Effector memory CD4-positive, alpha-beta T cell (primary cell): ENCODE measurements around the gene SLC7A8.

ENCODE experiments used
- DNase-seq, 3 donors: peaks; one replicate each; pipeline ENCODE4 v3.0.0-alpha.2; 2020
- H3K27ac ChIP-seq: 2 replicates; pipeline ENCODE4 v1.7.0; 2013; ENCODE audit warnings: mild to moderate bottlenecking, low read length, moderate library complexity; ENCODE audit not compliant: insufficient read depth, poor library complexity, severe bottlenecking
- H3K27me3 ChIP-seq: replicated peaks from 2 replicates; pipeline ENCODE4 v1.7.0; 2013; ENCODE audit warnings: mild to moderate bottlenecking, low read length; ENCODE audit not compliant: insufficient read depth, control insufficient read depth, poor library complexity, severe bottlenecking
- H3K36me3 ChIP-seq: 2 replicates; pipeline ENCODE4 v1.7.0; 2013; ENCODE audit warnings: mild to moderate bottlenecking, low read length, moderate library complexity; ENCODE audit not compliant: control insufficient read depth, insufficient read depth
- H3K4me1 ChIP-seq: 2 replicates; pipeline ENCODE4 v1.7.0; 2013; ENCODE audit warnings: low read length, mild to moderate bottlenecking; ENCODE audit not compliant: control insufficient read depth, insufficient read depth, poor library complexity, severe bottlenecking
- H3K4me3 ChIP-seq: 2 replicates; pipeline ENCODE4 v1.7.0; 2013; ENCODE audit warnings: low read length, low read depth, mild to moderate bottlenecking; ENCODE audit not compliant: insufficient read depth, poor library complexity, severe bottlenecking
- H3K9me3 ChIP-seq: 2 replicates; pipeline ENCODE4 v1.7.0; 2013; ENCODE audit warnings: mild to moderate bottlenecking, low read length, moderate library complexity; ENCODE audit not compliant: control insufficient read depth

SLC7A8 gene

GRCh38 chr14:23137192-23137812 is 46.2 kb downstream of the SLC7A8 start:
- no peak overlapping the region for H3K4me3 ChIP-seq
- H3K36me3 ChIP-seq, result no peaks in the 10 kb centered on the region
- no peak overlapping the region for H3K27ac ChIP-seq
- no peaks in the 10 kb centered on the region for H3K9me3 ChIP-seq
- no peaks in the 10 kb centered on the region for H3K4me1 ChIP-seq
- no peak for DNase-seq
- H3K27me3 ChIP-seq, result no peaks in the 10 kb centered on the region

GRCh38 chr14:23136566-23137133 is 46.8 kb downstream of the SLC7A8 start:
- Histone ChIP-seq H3K4me1 (no peaks in the 10 kb centered on the region), H3K27ac (no peak overlapping the region), H3K36me3 (no peaks in the 10 kb centered on the region), H3K4me3 (no peak overlapping the region), H3K27me3 (no peaks in the 10 kb centered on the region), H3K9me3 (no peaks in the 10 kb centered on the region)
- DNase-seq, result no peak

- Histone ChIP-seq H3K27me3 (no peaks in the 10 kb centered on the region), H3K9me3 (no peaks in the 10 kb centered on the region), H3K4me3 (no peak overlapping the region), H3K27ac (no peak overlapping the region), H3K4me1 (no peaks in the 10 kb centered on the region), H3K36me3 (no peaks in the 10 kb centered on the region)
- no peak for DNase-seq
Observed at GRCh38 chr14:23132970-23133369, 50.5 kb downstream of the SLC7A8 start.

GRCh38 chr14:23131482-23131881 is 52.0 kb downstream of the SLC7A8 start:
- Histone ChIP-seq H3K4me1 (no peaks in the 10 kb centered on the region), H3K4me3 (no peak overlapping the region), H3K27ac (no peak overlapping the region), H3K9me3 (no peaks in the 10 kb centered on the region), H3K36me3 (no peaks in the 10 kb centered on the region), H3K27me3 (no peaks in the 10 kb centered on the region)
- DNase-seq, result no peak

GRCh38 chr14:23130871-23131270 is 52.6 kb downstream of the SLC7A8 start:
- Histone ChIP-seq H3K27ac (no peak overlapping the region), H3K27me3 (no peaks in the 10 kb centered on the region), H3K9me3 (no peaks in the 10 kb centered on the region), H3K36me3 (no peaks in the 10 kb centered on the region), H3K4me1 (no peaks in the 10 kb centered on the region), H3K4me3 (no peak overlapping the region)
- no peak for DNase-seq

GRCh38 chr14:23129759-23130316 is 53.6 kb downstream of the SLC7A8 start:
- Histone ChIP-seq H3K27ac (no peak overlapping the region), H3K4me1 (no peaks in the 10 kb centered on the region), H3K9me3 (no peaks in the 10 kb centered on the region), H3K27me3 (no peaks in the 10 kb centered on the region), H3K36me3 (no peaks in the 10 kb centered on the region), H3K4me3 (no peak overlapping the region)
- no peak for DNase-seq

GRCh38 chr14:23128969-23129758 is 54.3 kb downstream of the SLC7A8 start:
- Histone ChIP-seq H3K36me3 (no peaks in the 10 kb centered on the region), H3K27me3 (no peaks in the 10 kb centered on the region), H3K27ac (no peak overlapping the region)

GRCh38 chr14:23127861-23128260 is 55.6 kb downstream of the SLC7A8 start:
- Histone ChIP-seq H3K36me3 (no peaks in the 10 kb centered on the region), H3K4me3 (no peak overlapping the region), H3K4me1 (no peaks in the 10 kb centered on the region), H3K27me3 (no peaks in the 10 kb centered on the region), H3K27ac (no peak overlapping the region), H3K9me3 (no peaks in the 10 kb centered on the region)
- DNase-seq, result no peak

More at GRCh38 chr14:23128969-23129758, 54.3 kb downstream of the SLC7A8 start:
- no peak for DNase-seq
- no peaks in the 10 kb centered on the region for H3K9me3 ChIP-seq
- H3K4me1 ChIP-seq, result no peaks in the 10 kb centered on the region
- no peak overlapping the region for H3K4me3 ChIP-seq

GRCh38 chr14:23126548-23127278 is 56.7 kb downstream of the SLC7A8 start:
- H3K27ac ChIP-seq, result no peak overlapping the region
- H3K4me1 ChIP-seq, result no peaks in the 10 kb centered on the region
- no peak for DNase-seq
- H3K9me3 ChIP-seq, result no peaks in the 10 kb centered on the region
- H3K27me3 ChIP-seq, result no peaks in the 10 kb centered on the region
- no peak overlapping the region for H3K4me3 ChIP-seq
- no peaks in the 10 kb centered on the region for H3K36me3 ChIP-seq
